ENCODE results near the gene TXNL1.
A peak's percentile ranks its signal among the peaks of the same experiment; 100 is the strongest.
"Not testable (repeated sequence)": the region's sequence is repeated elsewhere in the genome, so short reads cannot be mapped to it uniquely, and the experiment has no call there.

The TXNL1 gene

GRCh38 chr18:56638232-56639103, at the start of gene TXNL1:
Gene TXNL1, minus strand, starts transcription at chr18:56638592. Its CDS starts 152 bp downstream, at chr18:56638440.
- DNase-seq, result peak; percentile 85 to 99 (median 97)

DNA sequence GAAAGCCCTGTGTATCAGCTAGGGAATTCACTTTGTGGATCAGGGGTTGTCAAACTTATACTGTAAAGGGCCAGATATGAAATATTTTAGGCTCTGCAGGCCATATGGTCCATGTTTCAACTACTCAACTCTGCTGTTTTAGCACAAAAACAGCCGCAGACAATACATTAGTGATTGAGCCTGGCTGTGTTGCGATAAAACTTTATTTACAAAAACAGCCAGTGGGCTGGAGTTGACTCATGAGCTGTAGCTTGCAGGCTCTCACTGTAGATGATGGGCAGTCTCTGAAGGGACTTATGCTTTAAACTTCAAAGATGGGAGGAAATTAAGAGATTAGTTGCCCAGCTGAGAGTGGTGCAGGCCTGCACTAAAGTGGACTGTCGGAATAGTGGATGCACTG, 45.9 kb upstream of the TXNL1 start:
- DNase-seq, result no peak

GRCh38 chr18:56678836-56679565, 40.6 kb upstream of the TXNL1 start:
- peak in 3 of 58 donors; percentile 3 to 40 (median 12) for DNase-seq

DNA sequence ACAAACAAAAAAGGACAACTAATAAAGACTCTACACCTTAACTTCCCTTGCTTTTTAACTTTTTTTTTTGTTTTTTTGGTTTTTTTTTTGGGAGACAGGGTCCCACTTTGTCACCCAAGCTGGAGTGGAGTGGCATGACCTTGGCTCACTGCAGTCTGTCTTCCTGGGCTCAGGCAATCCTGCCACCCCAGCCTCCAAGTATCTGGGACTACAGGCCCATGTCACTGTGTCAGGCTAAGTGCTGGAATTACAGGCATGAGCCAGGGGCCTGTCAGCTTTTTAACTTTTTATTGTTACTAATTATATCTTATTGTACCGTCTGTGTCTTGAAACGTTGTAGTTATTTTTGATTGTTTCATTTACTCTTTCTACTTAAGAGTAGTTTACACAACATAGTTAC, 38.2 kb upstream of the TXNL1 start:
- no peak for DNase-seq

- DNase-seq, result no peak
These were observed 34.6 kb upstream of the TXNL1 start for GRCh38 chr18:56672981-56673380.

- DNase-seq, result no peak
These were observed 34.0 kb upstream of the TXNL1 start for GRCh38 chr18:56672391-56672790.

DNA sequence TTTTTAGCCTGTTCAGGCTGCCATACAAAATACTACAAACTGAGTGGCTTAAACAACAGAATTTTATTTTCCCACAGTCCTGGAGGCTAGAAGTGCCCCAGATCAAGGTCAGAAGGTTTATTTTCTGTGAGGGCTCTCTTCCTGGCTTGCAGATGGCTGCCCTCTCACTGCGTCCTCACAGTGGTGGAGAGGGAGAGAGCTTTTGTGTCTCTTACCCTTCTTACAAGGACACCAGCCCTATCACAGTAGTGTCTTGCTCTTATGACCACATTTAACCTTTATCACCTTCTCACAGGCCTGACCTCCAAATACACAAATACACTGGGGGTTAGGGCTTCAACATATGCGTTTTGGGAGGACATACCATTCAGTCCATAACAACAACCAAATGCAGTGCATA, 24.5 kb upstream of the TXNL1 start:
- DNase-seq, result no peak

GRCh38 chr18:56662502-56662901, 24.1 kb upstream of the TXNL1 start:
- DNase-seq, result no peak

- no peak for DNase-seq
These were observed 23.6 kb upstream of the TXNL1 start for GRCh38 chr18:56662063-56662408.

DNA sequence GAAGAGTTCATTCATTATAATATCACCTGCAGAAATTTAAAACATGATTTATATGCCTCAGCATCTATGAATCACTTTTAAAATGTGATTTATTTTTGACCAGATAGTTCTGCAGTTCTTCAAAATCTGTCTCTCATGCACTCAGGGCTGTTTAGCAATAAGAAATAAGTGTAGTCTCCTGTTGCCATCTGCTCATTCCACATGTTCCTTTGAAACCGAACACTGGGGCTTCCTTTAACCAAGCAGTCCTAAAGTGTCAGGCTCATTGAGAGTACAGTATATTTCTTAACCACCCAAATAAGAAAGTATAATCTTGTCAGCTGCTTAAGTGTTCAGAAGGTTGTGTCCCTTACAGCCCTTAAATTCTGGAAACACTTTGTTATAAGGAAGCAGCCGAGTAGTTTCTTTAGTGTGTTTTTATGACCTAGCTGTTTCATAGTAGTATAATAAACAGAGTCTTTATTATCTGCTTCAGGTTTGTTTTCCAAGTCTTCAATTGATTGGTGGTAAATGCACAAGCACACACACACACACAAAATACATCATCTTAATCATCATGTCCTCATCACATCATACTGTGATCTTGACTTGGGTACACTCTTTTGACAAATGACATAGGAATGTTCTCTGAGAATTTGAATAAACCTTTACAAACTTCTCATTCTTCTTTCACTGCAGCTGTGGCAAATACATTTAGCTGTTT, 23.1 kb upstream of the TXNL1 start:
- peak in 1 of 58 donors; percentile 33 for DNase-seq

DNA sequence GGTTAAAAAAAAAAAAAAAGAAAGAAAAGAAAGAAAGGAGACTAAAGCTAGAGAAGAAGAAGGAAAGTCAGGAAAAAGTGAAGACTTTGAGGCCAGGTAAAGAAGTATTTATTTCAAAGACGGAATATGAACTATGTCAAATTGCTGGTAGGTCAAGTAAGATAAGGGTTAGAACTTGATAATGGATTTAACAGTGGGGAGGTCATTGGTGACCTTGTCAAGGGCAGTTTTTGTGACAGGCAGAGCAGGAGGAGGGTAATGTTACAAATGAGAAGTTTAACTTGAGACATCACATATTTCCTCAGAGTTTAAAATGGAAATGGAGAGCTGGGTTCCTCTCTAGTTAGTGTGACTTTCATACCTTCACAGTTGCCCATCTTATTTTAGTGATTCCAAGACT, 22.3 kb upstream of the TXNL1 start:
- no peak for DNase-seq

DNA sequence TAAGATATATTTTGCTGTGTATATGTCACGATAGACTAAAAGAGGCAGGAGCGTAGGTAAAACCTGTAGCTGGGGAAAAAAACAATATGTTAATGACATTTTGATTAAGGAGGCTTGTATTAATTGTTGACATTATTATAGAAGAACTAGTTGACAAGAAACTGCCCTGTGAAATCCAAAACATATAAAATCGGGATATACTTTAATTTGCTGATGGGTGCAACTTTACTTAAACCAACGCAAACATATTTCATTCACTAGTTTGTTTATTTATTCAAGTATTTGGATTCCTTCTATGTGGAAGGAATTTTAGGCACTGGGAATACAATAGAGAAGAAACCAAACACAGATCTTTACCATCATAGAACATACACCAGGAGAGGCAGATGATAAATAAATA, 20.7 kb upstream of the TXNL1 start:
- DNase-seq, result no peak

GRCh38 chr18:56658261-56658660, 19.9 kb upstream of the TXNL1 start:
- no peak for DNase-seq

DNA sequence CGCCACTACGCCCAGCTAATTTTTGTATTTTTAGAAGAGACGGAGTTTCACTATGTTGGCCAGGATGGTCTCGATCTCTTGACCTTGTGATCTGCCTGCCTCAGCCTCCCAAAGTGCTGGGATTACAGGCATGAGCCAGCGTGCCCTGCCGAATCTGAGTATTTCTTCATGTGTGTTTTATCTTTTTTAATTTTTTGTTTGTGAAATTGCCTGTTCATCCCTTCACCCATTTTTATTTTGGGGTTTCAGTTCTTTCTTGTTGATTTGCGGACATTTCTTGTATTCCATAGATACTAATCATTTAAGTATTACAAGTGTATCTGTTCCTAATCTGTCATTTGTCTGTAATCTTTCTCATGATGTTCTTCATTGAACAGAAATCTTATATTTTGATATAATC, 15.9 kb upstream of the TXNL1 start:
- not testable (repeated sequence) for DNase-seq

DNA sequence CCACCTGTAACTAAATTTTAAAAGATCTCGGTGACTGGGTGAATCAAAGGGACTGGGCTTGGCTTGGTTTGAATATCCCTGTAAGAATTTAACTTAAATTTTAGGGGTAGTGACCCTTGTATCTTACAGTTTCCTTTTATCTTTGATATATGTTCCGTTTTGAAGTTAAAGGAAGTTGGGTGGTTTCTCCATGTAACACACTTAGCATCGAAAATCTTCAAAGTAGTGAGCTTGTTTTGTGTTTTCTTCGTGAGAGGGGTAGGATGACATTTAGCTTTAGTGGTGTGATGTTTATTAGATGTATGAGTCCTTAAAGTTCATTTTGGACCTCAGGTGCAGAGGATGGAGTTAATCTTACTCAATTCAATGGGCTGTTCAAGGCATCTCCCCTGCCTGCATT, 14.4 kb upstream of the TXNL1 start:
- no peak for DNase-seq

DNA sequence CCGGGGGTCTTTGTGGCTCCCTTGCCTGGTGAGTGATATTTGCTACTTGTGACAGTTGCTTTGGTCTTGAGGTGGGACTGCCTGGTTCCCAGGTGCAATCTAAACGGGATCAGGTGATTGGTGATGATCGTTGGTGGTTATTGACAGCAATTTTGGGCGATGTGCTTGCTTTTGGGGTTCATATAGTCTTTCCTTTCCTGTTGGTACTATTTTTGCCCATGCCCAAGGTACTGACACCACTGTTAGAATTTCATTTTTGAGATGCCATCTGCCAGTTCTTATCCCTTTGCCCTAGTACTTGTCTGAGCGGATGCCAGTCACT, 13.3 kb upstream of the TXNL1 start:
- DNase-seq, result peak in 1 of 58 donors; percentile 40

- peak; percentile 69 to 99 (median 96) for DNase-seq
These were observed 12.8 kb upstream of the TXNL1 start, which contains the start of gene WDR7 for GRCh38 chr18:56650944-56651770. Gene WDR7, plus strand, starts transcription at chr18:56651359. Its CDS starts 21,157 bp downstream, at chr18:56672516.

DNA sequence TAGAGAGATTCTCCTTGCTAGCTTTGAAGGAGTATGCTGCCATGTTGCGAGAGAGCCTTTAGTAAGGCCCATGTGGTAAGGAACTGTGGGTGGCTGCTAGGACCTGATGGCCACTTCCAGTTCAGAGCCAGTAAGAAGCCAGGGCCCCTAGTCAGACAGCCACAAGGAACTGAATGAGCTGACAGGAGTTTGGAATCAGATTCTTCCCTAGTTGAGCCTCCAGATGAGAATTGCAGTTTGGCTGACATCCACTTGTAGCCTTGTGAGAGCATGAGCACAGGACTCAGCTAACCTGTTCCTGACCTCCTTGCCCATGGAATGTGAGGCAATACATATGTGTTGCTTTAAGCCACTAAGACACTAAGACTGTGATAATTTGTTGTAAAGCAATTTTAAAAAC, 11.6 kb upstream of the TXNL1 start:
- no peak for DNase-seq

DNA sequence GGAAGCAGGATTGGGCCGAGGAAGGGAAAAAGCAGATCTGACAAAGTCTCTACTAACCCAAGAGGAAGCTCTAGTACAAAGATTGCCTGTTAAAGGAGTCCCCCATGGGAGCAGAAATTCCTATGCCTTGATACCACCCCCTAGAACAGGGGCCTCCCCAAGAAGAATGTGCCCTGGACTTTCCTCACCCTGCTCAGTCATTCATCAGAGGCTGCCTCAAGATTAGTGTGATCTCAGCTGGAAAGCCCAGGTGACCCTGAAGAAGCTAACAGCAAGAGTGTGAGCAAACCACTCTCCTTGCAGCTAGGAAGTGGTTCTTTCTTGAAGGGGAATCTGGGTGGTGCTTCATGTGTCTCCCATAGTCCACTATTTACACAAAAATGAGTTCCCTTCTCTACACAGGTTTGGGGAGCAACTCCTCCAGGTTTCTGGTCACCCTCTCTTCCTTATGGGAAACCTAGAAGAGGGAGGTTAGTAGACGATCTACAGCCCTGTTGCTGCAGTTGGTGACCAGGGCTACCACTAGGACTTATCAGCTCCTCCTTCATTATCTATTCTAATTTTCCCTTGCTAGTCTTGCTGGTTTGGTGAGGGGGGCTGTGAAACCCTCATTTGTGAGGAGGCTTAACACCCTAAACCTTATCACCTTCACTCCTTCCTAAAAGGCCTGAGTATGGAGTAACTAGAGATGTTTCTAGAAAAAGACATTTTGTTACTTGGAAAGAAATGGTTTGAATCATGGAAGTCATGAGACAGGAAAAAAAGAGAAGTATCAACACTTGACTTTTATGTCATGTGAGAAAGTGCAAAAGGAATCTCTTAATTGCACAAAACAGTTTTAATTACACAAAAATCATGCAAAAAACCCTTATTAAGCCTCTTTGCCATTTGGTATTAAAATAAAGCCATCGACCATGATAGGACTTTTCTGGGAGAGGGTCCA, 9.8 kb upstream of the TXNL1 start:
- no peak for DNase-seq

DNA sequence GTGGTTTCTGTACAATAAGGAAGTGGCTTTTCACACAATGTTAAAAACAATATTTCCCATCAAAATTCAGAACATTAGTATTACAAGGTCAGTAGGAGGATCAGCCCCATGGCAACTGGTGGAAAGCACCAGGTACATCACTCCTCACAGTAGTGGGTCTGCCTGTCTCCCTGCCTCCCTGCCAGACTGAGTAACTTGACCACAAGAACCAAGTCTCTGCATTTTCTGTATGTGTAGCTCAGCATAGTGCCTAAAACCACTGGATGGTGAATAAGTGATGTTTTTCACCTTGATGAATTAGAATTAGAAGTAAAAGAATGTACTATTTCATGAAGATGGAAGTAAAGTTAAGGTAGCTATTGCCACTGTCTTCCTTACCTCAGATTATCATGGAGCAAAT, 8.7 kb upstream of the TXNL1 start:
- DNase-seq, result no peak

Data from anterior cingulate cortex (tissue), 58 donors.